Neutrophil (primary cell): ENCODE measurements around the gene CCDC80.
A peak's percentile ranks its signal among the peaks of the same experiment; 100 is the strongest.

Experiments used
- H3K27ac ChIP-seq: fragments of 200-600 bp; sonication (generic); 2 replicates; pipeline ENCODE4 v1.5.1; 2016; ENCODE audit warnings: mild to moderate bottlenecking, moderate library complexity
- H3K27me3 ChIP-seq: fragments of 200-600 bp; sonication (generic); 2 replicates; pipeline ENCODE4 v1.6.0; 2016; ENCODE audit warnings: mild to moderate bottlenecking
- H3K36me3 ChIP-seq: fragments of 200-600 bp; sonication (generic); 2 replicates; pipeline ENCODE4 v1.5.1; 2017
- H3K4me1 ChIP-seq, 2 experiments: fragments of 200-600 bp in 1 of 2; sonication (generic) in 1 of 2; 1 replicate in 1 of 2; 2 replicates in 1 of 2; pipeline versions ENCODE4 v1.5.1 to v1.6.1; 2013 to 2016; ENCODE audit warnings: low read depth in 1 of 2, low read length in 1 of 2, mild to moderate bottlenecking in 1 of 2, moderate library complexity in 1 of 2; ENCODE audit not compliant: control insufficient read depth in 1 of 2, insufficient read depth in 1 of 2
- H3K4me3 ChIP-seq, 2 experiments: fragments of 200-600 bp in 1 of 2; sonication (generic) in 1 of 2; 1 replicate in 1 of 2; 2 replicates in 1 of 2; pipeline ENCODE4 v1.5.1; 2013 to 2016; ENCODE audit warnings: low read depth in 1 of 2, low read length in 1 of 2, mild to moderate bottlenecking in 1 of 2, moderate library complexity in 1 of 2
- H3K9me3 ChIP-seq: fragments of 200-600 bp; sonication (generic); 2 replicates; pipeline ENCODE4 v1.5.1; 2016
- TF ChIP-seq, protein P1 (sequence below): fragments of 200-600 bp; sonication (generic); IDR thresholded peaks from 2 replicates; pipeline ENCODE4 v1.5.1; 2016; ENCODE audit warnings: antibody characterized with exemption

Gene CCDC80

GRCh38 chr3:112583105-112583504 lies 57.8 kb downstream of the CCDC80 start:
- no peaks in the 10 kb centered on the region for H3K9me3 ChIP-seq
- no peaks in the 10 kb centered on the region for H3K27me3 ChIP-seq
- no peak overlapping the region for H3K27ac ChIP-seq
- no peak overlapping the region for H3K4me3 ChIP-seq
- H3K36me3 ChIP-seq = peaks cover 59% of the 10 kb centered on the region
- peaks cover 24 to 33% of the 10 kb centered on the region in 2 experiments for H3K4me1 ChIP-seq
- TF ChIP-seq, protein P1, sequence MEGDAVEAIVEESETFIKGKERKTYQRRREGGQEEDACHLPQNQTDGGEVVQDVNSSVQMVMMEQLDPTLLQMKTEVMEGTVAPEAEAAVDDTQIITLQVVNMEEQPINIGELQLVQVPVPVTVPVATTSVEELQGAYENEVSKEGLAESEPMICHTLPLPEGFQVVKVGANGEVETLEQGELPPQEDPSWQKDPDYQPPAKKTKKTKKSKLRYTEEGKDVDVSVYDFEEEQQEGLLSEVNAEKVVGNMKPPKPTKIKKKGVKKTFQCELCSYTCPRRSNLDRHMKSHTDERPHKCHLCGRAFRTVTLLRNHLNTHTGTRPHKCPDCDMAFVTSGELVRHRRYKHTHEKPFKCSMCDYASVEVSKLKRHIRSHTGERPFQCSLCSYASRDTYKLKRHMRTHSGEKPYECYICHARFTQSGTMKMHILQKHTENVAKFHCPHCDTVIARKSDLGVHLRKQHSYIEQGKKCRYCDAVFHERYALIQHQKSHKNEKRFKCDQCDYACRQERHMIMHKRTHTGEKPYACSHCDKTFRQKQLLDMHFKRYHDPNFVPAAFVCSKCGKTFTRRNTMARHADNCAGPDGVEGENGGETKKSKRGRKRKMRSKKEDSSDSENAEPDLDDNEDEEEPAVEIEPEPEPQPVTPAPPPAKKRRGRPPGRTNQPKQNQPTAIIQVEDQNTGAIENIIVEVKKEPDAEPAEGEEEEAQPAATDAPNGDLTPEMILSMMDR = no peak

DNA sequence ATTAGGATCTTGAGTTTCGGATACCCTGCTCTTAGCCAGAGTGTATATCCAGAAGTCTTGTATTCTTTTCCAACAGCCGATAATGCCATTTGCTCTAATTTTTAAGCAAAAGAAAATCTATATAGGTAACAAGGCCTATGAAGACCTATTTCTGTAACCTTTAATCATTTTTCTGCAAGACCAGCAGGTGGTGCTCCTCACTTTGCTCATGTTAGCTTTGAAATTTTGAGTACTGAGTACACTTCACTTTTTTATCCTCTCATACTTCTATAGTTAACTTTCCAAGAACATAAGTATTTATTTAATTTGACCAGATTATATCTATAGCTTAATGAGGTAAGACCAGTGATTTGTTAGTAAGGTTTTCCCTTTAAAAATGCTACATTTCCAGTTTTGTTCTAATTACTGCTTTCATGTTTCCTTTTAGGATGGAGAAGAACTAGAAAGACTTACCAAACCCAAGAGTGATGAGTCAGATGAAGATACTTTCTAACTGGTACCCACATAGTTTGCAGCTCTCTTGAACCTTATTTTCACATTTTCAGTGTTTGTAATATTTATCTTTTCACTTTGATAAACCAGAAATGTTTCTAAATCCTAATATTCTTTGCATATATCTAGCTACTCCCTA lies 58.6 kb downstream of the CCDC80 start:
- H3K27ac ChIP-seq = no peak overlapping the region
- peaks cover 24 to 34% of the 10 kb centered on the region in 2 experiments for H3K4me1 ChIP-seq
- no peak overlapping the region for H3K4me3 ChIP-seq
- no peaks in the 10 kb centered on the region for H3K27me3 ChIP-seq
- H3K9me3 ChIP-seq = no peaks in the 10 kb centered on the region
- TF ChIP-seq, protein P1 = no peak
- peaks cover 52% of the 10 kb centered on the region for H3K36me3 ChIP-seq

DNA sequence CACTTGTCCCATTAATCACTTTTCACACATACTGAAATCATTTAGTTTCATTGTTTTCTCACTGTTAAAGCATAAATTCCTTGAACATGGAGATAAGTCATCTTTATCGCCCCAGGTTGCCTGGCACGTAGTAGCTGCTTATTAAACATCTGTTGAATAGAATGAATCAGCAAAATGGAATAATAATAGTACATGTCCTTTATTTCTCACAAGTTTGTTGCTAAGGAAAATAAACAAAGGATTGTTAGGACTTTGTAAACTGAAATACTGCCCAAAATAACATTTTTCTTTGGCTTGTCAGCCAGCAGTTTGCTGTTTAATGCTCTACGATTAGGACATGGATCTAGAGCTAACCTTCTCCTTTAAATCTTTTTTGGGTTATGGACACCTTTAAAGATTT lies 61.2 kb downstream of the CCDC80 start:
- H3K9me3 ChIP-seq = no peaks in the 10 kb centered on the region
- H3K27ac ChIP-seq = peak overlapping the region; percentile 73
- H3K27me3 ChIP-seq = no peaks in the 10 kb centered on the region
- H3K4me3 ChIP-seq = no peak overlapping the region
- TF ChIP-seq, protein P1 = no peak
- H3K4me1 ChIP-seq = peaks cover 24 to 29% of the 10 kb centered on the region in 2 experiments
- peaks cover 42% of the 10 kb centered on the region for H3K36me3 ChIP-seq

GRCh38 chr3:112579232-112579631 lies 61.7 kb downstream of the CCDC80 start:
- TF ChIP-seq, protein P1 = no peak
- peak overlapping the region; percentile 73 for H3K27ac ChIP-seq
- no peaks in the 10 kb centered on the region for H3K27me3 ChIP-seq
- H3K36me3 ChIP-seq = peaks cover 38% of the 10 kb centered on the region
- H3K9me3 ChIP-seq = no peaks in the 10 kb centered on the region
- peaks cover 24 to 29% of the 10 kb centered on the region in 2 experiments for H3K4me1 ChIP-seq
- H3K4me3 ChIP-seq = no peak overlapping the region

- TF ChIP-seq, protein P1 = no peak
- Histone ChIP-seq H3K27me3 (no peaks in the 10 kb centered on the region), H3K9me3 (no peaks in the 10 kb centered on the region), H3K4me1 (peaks cover 44 to 49% of the 10 kb centered on the region in 2 experiments), H3K36me3 (peaks cover 15% of the 10 kb centered on the region), H3K27ac (peak overlapping the region; percentile 74), H3K4me3 (no peak overlapping the region)
These were observed 68.2 kb downstream of the CCDC80 start for GRCh38 chr3:112572701-112573100.
